ENCODE measurements around the gene TBC1D21.

Gene TBC1D21

DNA sequence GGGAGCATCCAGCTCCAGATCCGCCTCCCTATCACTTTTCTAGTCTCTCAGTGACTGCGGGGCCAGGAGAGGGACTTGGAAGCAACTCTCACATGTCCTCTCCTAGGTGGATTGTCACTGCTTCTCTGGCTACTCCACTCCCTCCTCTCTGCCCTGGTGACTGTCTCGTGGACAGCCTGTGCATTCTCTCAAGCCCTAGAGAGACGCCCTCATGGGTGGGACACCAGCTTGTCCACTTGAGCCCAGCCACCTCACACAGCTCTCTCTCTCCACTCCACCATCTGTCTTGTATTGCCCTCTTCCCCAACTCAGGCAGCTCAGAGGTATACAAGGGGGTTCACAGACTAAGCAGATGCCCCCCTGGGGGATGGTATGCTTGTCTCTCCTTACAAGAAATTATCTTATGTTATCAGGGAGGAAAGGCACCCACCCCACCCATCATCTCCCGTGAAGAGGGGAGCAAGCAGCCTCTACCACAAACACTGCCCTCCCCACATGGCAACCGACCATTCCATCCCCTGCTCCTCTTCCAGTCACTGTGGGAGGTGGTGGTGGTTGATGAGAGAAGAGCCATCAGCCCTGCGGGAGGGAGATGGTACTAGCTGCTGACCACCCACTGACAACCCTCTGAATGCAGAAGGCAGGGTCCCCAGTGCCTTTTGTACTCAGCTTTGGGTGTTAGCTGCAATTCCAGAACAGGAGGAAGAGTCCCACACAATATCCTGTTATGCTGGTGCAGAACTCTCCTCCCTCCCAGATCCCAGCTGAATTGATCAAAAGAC is 37.3 kb downstream of the TBC1D21 start:
- no peak for DNase-seq

DNA sequence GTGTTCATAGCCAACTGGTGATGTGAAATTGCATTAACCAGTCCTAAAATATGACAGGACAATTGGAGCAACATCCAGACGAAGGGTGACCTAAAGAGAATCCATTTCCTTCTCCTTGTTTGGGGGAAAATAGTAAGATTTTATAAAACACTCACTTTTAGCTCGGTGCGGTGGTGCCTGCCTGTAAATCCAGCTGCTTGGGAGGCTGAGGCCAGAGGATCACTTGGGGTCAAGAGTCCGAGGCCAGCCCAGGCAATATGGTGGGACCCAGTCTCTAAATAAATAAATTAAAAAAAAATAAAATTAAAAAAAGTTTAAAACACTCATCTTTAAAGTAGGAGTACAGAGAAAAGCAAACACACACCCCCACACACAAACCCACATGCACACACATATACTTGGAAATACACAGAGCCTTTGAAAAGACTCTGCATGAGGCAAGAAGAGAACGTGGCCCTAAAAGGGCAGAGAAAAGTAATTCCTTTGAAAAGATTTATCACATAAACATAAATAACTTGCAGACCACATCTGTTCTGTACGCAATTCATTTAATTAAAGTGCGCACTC is 38.7 kb downstream of the TBC1D21 start:
- no peak for DNase-seq

DNA sequence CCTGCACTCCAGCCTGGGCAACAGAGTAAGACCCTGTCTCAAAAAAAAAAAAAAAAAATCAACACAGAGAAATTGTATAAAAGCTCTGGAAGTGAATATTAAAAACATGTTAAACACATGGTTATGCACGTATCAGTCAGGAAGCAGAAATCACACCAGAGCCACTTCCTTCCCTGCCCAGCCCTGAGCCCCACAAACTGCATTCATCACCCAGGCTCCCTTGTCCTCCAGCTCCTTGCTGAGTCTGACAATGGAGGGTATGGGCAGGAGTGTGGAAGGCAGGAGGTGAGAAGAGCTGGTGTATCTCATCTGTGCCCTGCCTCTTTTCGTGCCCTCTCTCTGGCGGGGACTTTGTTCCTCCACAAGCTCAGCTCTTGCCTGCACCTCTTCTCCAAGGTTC is 40.8 kb downstream of the TBC1D21 start:
- DNase-seq: no peak

DNA sequence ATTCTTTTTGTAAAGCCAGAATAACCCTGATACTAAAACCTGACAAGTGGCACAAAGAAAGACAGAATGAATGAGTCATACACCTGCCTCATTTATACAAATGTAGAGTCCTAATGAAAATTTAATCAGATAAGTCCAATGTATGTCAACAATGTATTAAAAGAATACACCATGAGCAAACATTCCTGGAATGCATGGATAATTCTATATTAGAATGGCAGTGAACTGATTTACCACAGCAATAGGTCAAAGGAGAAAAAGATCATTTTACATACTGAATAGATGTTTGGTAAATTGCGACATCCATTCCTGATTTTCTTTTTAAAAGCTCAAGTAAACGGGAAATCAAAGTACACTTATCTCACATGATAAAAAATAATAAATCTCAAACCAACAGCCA is 41.7 kb downstream of the TBC1D21 start:
- DNase-seq: no peak

DNA sequence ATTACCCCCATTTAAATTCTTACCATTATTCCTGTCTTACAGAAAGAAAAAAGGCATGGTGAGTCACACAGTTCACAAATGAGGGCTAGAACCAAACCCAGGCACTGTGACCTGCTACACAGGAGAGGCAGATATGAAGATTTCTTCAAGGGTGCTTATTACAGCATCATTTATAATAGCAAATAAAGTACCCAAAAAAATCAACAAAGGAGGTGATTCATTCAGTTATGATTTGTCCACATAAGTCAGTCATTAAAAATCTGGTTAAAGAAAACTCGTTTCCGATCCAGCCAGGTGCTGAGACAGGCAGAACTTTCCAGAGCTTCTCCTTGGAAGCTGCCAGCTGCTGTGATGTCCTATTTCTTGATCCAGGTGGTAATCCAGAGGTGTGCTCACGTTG is 45.4 kb downstream of the TBC1D21 start:
- DNase-seq: no peak

DNA sequence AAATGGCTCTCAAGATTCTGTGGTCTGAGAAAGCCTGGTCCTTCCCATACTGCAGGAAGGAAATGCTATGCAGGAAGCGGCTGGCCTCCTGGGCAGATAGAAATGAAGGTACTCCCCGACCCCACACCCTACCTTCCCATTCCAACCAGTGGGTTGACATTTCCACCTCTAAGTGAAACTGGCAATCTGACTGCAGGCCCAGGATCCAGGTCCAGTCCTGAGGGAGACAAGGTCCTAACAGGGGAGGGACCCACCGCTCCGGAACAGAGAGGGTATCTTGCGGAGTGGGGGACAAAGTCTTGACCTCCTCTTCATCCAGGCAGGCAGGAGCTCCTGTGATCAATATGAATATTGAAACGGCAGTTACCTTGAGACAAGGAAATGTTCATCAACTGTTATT is 46.3 kb downstream of the TBC1D21 start:
- DNase-seq: no peak

DNA sequence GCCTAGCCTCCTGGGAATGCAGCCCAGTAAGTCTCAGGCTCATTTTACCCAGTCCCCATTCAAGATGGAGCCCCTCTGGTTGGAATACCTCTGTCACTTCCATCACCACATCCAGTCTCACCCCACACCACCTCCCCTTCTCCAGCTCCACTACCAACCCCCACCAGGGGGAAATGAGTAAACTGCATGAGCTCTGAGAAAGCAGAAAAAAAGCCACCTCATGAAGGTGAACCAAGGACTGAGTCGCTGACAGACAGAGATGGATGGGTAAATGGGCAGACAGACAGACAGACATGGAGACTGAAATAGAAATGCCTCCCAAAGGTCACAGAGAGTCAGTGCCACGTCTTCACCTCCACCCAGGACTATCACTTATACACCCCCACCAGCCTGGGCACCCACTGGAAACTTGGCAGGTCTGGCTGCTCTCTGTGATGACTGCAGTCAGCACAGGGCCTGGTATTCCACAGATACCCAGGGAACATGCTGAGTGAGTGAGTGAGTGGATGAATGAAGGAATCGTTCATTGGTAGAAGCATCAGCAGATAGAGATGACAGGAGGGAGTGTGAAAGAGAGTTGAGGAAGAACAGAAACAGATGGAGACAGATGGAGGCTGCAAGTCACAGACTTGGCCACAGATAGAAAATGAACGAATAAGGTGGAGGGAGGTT is 48.0 kb downstream of the TBC1D21 start:
- no peak for DNase-seq

DNA sequence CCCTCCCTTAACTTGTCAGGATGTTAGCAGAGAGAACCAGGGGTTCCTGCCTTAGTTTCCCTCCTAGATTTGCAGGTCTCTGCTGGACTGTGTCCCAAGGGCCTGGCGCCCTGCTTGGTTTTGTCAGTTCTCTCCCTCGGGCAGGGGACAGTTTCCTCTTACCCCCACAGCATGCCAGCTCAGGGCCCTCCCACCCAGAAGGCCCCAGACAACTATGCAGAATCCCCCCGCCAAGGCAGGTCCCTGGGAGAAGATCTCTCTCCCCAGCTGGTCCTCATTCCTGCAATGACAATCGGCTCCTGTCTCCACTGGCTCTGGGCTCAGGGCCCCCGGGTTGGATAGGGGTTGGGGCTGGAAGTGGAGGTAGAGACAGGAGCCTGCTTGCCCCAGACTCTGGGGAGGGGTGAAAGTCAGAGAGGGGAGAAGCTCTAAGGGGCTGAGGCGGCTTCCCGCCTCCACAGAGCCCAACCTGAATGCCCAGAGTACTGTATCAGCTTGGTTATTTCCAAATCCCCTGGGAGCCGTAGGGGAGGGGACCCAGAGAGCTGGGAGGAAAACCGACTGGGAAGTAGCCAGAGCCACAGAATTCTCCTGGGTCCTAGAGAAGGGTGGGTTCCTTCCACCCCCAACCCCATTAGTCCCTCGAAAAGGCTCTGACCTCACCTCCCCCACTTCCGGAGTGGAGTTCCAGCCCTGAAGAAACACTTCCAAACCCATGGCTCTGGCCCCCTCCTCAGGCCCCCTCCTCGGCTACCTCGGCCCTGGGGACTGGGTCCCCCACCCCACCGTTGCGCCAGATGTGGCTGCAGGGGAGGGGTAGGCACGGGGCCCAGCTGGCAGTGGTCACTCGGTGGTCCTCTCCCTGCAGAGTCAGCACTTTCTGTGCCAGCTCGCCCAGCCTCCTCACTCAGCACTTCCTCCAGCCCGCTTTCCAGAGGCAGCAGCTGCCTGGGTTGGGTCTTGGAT is 49.1 kb downstream of the TBC1D21 start:
- DNase-seq: peak; percentile 75

DNA sequence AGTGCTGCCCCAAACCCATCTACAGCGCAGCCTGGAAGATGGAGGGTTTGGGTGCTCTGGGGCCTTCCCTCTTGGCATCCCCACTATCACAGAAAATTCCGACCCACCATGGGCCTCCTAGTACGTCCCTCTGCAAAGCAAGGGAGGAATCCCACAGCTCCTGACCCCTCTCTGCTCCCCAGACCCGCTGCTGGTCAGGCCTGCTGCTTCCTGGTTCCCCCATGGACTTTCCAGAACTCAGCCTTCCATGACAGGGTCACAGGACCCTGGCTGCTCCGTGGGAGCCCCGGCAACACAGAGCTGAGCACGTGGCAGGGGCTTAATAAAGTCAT is 49.8 kb downstream of the TBC1D21 start:
- no peak for DNase-seq

DNA sequence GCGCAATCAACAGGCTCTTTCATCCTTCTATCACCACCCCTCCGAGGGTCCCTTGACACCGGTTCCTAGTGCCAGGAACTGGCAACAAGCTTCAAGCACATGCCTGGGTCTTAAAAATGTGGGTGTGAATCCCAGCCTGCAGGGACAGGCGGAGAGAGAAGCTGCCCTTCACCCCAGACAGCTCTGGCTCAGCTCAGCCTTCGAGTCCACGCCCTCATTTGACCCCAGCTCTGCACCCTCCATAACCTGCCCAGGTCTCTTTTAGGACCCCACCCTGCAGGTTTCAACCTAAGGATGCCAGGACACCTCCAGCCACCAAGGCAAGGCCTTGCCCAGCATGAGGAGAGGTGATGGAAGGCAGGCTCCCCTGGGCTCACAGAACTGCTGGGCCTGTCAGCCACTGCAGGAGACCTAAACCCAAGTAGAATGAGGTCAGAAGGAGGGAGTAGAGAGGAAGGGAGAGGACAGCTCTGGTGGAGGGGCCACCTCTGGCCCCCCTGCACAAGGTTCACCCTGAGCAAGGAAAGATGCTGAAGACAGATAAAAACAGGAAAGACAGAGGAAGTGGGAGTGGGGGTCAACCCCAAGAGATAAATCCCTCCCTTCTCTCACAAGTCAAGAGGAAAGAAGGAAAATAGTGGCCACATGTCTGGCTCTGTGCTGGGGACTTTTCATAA is 50.3 kb downstream of the TBC1D21 start:
- no peak for DNase-seq

DNA sequence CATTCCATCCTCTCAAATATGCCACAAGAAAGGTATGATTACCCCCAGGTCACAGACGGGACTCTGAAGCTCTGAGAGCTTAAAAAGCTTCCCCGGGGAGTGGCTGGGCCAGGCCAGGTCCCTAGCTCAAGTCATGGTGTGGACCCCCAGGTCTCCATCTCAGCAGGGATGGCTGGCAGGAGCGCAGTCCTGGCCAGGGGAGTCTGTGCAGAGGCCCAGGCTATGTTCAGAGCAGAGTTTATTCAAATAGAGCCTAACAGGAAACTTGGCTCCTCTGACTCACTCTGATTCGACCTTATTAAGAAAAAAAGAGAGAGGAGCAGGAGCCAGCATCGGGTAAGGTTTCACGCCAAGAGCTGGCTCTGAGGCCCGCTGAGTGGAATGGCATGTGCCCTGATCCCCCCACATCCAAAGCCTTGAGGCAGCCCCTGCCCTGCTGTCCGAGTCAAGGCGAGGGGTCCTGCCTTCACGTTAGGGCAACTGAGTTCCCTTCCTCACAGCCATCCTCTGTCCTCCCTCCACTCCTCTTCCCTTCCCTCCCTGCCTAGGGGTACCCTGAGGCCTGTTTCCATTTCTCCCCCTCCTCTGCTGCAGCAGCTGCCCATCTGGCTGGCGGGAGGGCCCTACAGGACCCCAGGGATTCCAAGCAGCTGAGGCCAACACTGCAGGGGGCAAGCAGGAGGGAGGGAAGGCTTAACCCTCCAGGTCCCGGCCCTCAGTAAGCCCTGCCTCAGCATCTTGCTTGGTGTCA is 51.0 kb downstream of the TBC1D21 start:
- peak; percentile 77 for DNase-seq

DNA sequence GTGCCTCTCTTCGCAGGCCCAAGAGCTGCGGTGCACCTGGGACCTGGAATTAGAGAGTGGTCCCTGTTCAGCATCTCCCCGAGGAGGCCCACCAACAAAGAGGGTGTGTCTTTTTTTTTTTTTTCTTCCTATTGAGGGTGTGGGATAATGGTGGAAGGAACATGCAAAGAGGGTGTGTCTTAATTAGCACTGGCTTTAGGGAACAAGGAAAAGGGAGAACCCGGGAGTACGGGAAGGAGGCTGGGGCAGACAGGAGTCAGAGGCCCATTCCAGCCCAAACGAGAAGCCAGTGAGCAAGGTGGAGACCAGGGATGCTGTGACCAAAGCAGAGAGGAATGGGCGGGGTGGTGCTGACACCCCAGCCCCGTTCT is 52.5 kb downstream of the TBC1D21 start:
- DNase-seq: no peak

DNA sequence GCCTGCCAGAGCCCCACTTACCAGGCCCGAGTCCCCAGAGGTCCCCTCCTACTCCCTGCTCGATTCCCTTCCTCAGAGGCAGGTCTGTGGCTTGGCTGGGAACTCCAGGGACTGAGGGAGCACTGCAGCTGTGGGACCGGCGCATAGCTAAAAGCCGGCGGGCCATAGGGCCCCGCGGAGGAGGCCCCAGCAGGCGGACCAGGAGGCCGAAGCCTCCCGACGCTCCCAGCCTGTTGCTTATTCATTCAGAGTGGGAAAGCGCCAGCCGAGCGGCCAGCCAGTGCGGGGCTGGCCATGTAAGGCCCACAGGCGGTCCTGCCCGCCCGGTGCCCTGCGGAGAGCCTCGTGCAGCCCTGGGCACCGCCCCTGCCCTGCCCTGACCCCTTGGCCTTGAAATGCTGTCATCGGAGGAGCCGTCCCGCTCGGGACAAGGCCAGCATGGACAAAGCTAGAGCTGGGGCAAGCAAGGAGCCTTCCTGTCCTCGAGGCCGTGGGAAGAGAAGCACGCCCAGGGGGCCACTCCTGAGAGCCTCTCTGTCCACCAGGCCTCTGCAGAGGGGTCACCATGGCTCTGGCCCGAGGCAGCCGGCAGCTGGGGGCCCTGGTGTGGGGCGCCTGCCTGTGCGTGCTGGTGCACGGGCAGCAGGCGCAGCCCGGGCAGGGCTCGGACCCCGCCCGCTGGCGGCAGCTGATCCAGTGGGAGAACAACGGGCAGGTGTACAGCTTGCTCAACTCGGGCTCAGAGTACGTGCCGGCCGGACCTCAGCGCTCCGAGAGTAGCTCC is 53.0 kb downstream of the TBC1D21 start, which contains the start of gene LOXL1:
Gene LOXL1 (plus strand): TSS at position 244 of the 784 bp plus-strand sequence. CDS start 322 bp downstream, at position 566.
- peak; percentile 82 for DNase-seq

DNA sequence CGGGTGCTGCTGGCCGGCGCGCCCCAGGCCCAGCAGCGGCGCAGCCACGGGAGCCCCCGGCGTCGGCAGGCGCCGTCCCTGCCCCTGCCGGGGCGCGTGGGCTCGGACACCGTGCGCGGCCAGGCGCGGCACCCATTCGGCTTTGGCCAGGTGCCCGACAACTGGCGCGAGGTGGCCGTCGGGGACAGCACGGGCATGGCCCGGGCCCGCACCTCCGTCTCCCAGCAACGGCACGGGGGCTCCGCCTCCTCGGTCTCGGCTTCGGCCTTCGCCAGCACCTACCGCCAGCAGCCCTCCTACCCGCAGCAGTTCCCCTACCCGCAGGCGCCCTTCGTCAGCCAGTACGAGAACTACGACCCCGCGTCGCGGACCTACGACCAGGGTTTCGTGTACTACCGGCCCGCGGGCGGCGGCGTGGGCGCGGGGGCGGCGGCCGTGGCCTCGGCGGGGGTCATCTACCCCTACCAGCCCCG is 53.7 kb downstream of the TBC1D21 start:
- DNase-seq: peak; percentile 70

DNA sequence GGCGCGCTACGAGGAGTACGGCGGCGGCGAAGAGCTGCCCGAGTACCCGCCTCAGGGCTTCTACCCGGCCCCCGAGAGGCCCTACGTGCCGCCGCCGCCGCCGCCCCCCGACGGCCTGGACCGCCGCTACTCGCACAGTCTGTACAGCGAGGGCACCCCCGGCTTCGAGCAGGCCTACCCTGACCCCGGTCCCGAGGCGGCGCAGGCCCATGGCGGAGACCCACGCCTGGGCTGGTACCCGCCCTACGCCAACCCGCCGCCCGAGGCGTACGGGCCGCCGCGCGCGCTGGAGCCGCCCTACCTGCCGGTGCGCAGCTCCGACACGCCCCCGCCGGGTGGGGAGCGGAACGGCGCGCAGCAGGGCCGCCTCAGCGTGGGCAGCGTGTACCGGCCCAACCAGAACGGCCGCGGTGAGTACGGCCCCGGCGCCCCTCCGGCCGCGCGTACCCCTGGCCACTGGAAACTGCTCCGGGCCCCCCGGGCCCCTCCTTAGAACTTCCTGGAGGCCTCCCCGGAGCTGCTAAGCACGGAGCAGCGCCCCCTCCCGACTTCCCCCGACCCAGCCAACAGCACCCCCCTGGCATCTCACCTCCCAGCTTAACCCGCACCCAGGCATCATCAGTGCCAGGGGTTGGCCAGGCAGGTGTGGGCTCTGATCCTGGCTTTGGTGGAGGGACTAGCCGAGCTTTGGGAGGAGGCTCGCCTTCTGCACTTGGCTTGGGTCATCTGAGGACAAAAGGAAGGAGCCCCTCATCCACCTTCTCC is 54.3 kb downstream of the TBC1D21 start:
- DNase-seq: peak; percentile 69

DNA sequence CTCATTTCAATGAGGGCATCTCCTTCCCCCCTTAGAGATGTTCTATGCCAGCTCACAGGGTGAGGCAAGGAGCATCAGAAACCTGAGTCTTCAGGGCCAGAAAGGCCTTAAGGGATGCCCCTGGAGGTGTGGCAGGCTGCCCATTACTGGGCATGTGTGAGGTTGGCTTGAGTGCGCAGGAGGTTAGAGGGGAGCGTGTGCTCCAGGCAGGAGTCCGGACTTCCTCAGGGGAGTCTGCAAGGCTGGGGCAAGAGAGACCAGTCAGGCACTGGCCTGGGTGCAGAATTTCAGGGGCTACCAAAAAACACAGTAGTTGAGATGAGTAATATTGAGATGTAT is 54.8 kb downstream of the TBC1D21 start:
- no peak for DNase-seq

DNA sequence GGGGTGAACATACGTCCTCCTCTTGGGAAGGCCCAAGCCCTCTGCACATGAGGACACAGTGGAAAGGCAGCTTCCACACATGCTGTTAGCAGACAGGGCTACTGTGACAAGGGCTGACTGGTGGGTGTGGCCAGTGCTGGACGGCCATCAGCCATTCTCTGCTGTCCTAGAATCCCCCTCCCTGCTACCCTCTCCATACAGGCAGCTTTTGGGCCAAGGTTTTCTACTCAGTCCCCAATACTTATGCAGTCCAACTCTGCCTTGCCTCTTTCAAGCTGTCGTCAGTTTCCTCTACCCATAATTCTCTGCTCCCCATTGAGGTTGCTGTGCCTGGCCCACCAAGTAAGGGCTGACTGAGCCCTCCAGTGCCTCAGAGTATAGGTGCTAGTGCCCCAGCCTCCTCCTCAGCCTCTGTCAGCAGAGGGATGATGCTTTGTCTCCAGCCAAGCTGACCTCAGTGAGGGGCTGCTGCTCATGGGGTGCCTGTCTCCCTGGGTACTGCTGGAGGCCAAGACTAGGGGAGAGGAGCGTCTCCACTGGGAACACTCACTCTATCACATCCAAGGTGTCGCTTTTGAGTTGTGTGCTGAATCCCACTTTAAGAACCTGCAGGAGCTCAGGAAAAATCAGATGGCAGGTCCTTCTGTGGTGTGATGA is 55.7 kb downstream of the TBC1D21 start:
- no peak for DNase-seq

DNA sequence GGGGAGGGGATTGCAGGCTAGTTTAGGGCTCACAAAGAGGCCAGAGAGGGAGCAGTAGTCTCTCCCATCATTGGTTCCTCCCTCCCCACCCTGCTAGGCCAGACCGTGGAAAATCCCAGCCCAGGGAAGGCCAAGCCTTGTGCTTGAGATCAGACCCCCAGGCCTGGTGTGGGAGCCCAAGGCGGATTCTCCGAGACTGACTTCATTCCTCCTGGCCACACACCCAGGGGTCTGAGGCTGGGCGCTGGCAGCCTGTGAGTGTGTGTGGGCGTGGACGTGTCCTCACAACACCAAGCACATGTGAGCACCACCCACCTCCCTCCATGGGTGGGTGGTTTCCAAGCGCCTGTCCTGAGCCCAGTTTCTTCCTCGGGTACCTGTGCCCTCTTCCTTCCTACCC is 57.0 kb downstream of the TBC1D21 start:
- DNase-seq: peak; percentile 70

DNA sequence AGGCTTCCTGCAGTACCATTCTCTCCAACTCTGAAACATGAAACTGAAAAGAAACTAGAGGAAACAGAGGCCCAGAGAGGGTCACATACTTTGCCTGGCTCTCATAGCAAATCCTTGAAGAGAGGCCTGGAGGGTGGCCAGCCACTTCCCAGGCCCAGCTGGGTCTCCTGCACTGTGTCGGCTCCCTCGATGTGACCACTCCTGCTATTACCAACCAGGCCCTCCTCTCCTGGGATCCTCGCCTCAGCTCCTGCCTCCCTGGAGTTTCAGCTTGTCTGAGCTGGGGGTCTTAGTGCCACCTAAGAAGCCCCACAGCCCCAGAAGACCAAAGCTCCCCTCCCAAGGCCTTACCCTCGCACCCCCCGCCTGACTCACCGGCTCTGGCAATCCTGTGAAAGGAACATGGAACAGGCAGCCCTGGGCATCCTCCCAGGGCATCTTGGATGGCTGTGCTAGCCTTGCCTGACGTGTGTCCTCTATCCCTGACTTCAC is 57.5 kb downstream of the TBC1D21 start:
- no peak for DNase-seq

All from left hindlimb (tissue), 1 donor.